HG02840 (cell line): ENCODE data around the gene PODXL.
"Not testable (repeated sequence)": the region's sequence is repeated elsewhere in the genome, so short reads cannot be mapped to it uniquely, and the experiment has no call there.

ENCODE experiments used
- ATAC-seq: cut with Tn5 transposase; IDR thresholded peaks from one replicate; pipeline ENCODE4 v1.9.1; 2021; ENCODE audit warnings: mild to moderate bottlenecking, moderate library complexity, moderate number of reproducible peaks; ENCODE audit not compliant: unreplicated experiment, low FRiP score

The PODXL gene

GRCh38 chr7:131498237-131498885, 58.1 kb downstream of the PODXL start:
- no peak for ATAC-seq

- ATAC-seq: no peak
These were observed 59.0 kb downstream of the PODXL start for GRCh38 chr7:131497454-131497853.

- no peak for ATAC-seq
These were observed 60.5 kb downstream of the PODXL start for GRCh38 chr7:131495669-131496498.

- ATAC-seq: no peak
These were observed 62.2 kb downstream of the PODXL start for GRCh38 chr7:131494182-131494581.

- no peak for ATAC-seq
These were observed 62.8 kb downstream of the PODXL start for GRCh38 chr7:131493581-131493980.

GRCh38 chr7:131493081-131493480, 63.3 kb downstream of the PODXL start:
- ATAC-seq: no peak

- no peak for ATAC-seq
These were observed 66.5 kb downstream of the PODXL start for GRCh38 chr7:131489881-131490280.

- ATAC-seq: no peak
These were observed 67.2 kb downstream of the PODXL start for GRCh38 chr7:131489196-131489595.

GRCh38 chr7:131488361-131488760, 68.1 kb downstream of the PODXL start:
- ATAC-seq: no peak

GRCh38 chr7:131487217-131487616, 69.2 kb downstream of the PODXL start:
- ATAC-seq: no peak

GRCh38 chr7:131486346-131486745, 70.1 kb downstream of the PODXL start:
- no peak for ATAC-seq

- ATAC-seq: no peak
These were observed 72.8 kb downstream of the PODXL start for GRCh38 chr7:131483586-131483985.

- ATAC-seq: no peak
These were observed 73.6 kb downstream of the PODXL start for GRCh38 chr7:131482800-131483199.

- no peak for ATAC-seq
These were observed 75.8 kb downstream of the PODXL start for GRCh38 chr7:131480384-131481315.

- ATAC-seq: no peak
These were observed 79.7 kb downstream of the PODXL start for GRCh38 chr7:131476740-131477139.

GRCh38 chr7:131471250-131472004, 85.0 kb downstream of the PODXL start:
- ATAC-seq: no peak

GRCh38 chr7:131467788-131468187, 88.6 kb downstream of the PODXL start:
- no peak for ATAC-seq

- ATAC-seq: no peak
These were observed 89.6 kb downstream of the PODXL start for GRCh38 chr7:131466735-131467365.

- ATAC-seq: not testable (repeated sequence)
These were observed 93.7 kb downstream of the PODXL start for GRCh38 chr7:131462715-131463114.

- ATAC-seq: no peak
These were observed 94.4 kb downstream of the PODXL start for GRCh38 chr7:131462059-131462458.
